ENCODE data around the gene DICER1. TPM values are rescaled to one million over a fixed set of nuclear protein-coding genes. Genes with fewer than 3 reads are reported as not detected.

DICER1 gene
- total RNA-seq, 1 experiment from 2014 or later: 11.2 TPM

DNA sequence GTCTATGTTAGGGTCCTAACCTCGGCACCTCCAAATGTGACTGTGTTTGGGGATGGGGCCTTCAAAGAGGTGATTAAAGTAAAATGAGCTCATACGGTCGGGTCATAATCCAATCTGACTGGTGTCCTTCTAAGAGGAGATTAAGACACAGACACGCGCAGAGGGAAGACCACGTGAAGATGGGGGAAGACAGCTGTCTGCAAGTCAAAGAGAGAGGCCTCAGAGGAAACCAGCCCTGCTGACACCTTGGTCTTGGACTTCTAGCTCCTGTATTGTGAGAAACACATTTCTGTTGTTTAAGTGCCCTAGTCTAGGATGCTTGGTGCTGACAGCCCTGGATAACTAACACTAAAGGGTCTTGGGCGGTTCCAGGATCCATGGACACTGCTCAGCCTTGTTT lies 109.6 kb downstream of the DICER1 start:
- H3K4me3 ChIP-seq: no peak overlapping the region
- no peaks in the 10 kb centered on the region for H3K27me3 ChIP-seq
- DNase-seq: no peak

DNA sequence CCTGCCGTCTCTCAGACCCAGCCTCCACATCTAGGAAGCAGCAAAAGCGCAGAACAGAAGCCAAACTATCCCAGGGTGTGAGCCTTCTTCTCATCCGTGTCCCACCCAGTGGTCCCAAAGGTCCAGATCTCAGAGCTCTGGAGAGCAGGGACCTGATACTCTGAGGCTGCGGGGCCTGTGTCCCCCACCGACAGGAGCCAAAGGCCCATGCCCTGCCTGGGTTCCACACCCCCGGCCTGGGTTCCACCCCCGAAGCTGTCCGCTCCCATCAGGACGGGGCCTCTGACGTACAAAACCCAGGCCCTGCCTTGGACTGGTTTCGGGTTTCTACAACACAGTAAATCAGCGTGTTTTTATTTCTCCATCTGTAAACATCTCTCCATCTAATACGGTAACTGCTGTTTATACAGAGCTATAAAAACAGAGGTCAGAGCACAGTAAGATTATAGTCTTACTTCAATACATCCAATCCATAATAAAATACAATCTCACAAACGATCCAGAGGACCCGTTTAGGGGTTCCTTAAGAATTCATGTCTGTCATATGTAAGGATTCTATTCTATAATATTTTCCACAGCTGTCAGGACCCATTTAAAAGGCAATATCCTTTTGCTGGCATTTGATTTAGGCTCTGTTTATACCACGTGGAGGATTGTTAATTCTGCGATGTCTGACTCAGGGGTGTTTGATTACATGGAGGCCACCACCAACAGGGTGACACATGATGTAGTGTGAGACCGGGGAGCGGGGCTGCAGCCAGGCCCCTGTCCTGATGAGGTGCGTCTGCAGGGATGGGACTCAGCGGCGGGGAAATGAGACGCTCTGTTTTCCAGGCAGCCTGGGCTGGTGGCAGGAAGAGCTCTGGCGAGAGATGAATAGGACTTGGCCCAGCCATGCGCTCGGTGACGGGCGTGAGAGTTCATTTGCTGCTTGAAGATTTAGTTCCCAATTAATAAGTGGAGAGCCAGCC lies 110.3 kb downstream of the DICER1 start:
- DNase-seq: no peak
- Histone ChIP-seq H3K4me3 (no peak overlapping the region), H3K27me3 (no peaks in the 10 kb centered on the region), H3K9me3 (no peaks in the 10 kb centered on the region), H3K36me3 (no peaks in the 10 kb centered on the region)

More for the DNA sequence above, 109.6 kb downstream of the DICER1 start:
- H3K36me3 ChIP-seq: no peaks in the 10 kb centered on the region
- H3K9me3 ChIP-seq: no peaks in the 10 kb centered on the region

DNA sequence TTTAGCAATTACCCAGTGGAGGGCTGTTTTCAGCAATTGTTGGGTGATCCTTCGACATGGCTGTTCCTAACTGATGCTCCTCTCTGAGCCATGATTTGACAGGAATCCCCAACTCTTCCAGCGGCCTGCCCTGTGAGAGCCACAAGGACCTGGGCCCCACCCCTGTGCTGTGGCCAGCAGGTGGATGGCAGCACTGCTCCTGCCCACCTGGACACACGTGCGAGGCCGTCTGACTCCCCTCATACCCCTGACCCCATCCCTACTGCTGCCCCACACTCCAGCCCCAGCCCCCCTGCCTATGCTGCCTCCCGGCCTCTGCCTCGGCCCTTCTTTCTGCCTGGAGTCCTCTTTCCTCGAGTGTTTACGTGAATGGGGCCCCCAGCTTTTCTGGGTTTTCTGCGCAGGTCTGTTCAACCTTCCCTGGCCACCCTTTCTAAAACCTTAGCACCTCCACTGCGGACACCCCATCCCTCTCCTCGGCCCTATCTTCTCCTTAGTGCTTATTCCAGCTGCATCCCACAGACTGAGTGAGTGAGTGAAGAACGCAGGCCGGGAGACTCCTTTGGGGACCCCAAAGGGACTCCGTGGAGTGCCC lies 111.4 kb downstream of the DICER1 start:
- Histone ChIP-seq H3K36me3 (no peaks in the 10 kb centered on the region), H3K4me3 (no peak overlapping the region), H3K9me3 (no peaks in the 10 kb centered on the region), H3K27me3 (no peaks in the 10 kb centered on the region)
- no peak for DNase-seq

DNA sequence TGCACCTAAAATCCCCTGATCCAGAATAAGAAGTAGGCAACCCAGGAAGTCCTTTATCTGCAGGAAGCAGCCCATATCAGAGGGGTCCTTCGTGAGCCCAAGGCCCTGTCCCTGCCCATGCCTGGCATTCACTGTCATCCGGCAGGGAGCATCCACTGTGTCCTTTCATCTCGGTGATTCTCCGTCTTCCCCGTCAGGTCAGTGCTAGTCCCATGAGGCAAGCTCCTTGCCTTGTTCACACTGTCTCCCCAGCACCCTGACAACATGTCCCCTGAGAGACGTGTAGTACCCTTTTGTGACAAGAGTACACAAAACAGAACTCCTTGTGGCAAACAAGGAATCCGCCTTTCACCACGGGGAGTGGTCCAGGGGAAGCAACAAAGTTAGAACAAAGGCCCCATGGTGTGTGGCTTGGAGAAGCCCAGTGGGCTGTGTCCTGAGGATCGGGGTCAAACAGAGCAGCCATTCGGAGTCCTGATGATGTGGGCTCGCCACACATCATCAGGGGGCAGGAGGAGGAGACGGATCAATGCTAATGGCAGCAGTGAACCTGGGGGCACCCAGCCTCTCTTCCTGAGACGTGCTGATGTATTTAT lies 112.1 kb downstream of the DICER1 start:
- DNase-seq: no peak

DNA sequence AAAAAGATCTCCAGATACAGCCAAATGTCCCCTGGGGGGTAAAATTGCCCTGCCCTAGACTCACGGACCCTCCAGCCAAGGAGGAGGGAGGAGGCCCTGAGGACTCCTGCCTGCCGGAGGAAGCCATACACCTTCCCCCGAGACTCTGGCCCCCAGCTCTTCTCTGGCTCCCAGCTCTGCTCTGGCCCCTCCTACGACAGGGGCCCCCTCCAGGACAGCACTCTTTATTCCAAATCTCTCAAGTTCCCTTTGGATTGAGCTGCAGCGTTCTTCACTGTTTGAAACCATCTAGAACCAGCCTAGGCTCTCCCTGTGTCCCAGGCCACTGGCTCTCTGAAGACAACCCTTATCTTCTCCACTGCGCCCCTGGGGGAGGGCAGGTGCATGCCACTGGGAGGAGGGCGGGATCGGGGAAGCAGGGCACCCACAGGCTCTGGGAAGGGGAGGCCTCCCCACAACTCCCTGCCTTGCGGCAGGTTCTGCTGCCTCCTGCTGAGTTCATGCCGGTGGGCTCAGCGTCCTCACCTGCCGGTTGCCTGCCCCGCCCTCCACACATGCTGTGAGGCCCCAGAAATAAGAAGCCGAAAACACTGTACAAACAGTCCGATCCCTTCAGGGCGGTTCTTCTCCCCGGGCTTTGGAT lies 112.7 kb downstream of the DICER1 start:
- no peak overlapping the region for H3K4me3 ChIP-seq
- no peaks in the 10 kb centered on the region for H3K36me3 ChIP-seq
- no peak for DNase-seq
- H3K9me3 ChIP-seq: no peaks in the 10 kb centered on the region
- H3K27me3 ChIP-seq: no peaks in the 10 kb centered on the region

More for the DNA sequence above, 112.1 kb downstream of the DICER1 start:
- Histone ChIP-seq H3K4me3 (no peak overlapping the region), H3K36me3 (no peaks in the 10 kb centered on the region), H3K9me3 (no peaks in the 10 kb centered on the region), H3K27me3 (no peaks in the 10 kb centered on the region)

DNA sequence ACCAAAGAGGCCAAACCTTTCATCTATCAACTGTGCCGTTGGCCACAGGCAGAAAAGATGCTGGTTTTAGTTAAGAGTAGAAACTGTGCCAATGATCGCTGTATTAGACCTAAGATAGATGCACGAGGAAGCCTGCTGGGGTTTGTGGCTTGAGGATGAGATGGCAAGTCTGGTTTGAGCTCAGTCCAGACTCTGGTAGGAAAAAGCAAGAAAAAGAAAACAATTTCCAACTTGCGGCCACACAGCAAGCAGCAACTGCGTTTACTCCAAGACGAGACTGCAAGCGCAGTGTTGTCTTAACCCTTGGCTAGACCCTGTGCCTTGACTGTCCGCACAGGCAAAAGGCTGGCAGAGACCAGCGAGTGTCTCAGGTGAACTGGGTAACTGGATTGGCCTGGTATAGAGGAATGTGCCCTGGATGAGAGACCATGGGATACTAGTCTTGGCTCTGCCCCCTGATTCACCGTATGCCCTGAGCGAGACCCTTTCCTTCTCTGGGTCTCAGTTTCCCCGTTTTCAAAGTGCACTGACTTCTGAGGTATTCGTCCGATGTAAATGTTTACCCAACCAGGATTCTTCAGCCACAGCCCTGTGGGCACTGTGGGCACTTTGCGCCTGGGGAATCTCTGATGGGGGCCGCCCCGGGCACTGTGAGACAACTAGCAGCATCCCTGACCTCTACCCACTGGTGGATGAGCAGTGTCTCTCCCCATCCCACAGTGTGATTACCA lies 113.4 kb downstream of the DICER1 start:
- Histone ChIP-seq H3K27me3 (no peaks in the 10 kb centered on the region), H3K4me3 (no peak overlapping the region), H3K9me3 (no peaks in the 10 kb centered on the region), H3K36me3 (no peaks in the 10 kb centered on the region)
- no peak for DNase-seq

DNA sequence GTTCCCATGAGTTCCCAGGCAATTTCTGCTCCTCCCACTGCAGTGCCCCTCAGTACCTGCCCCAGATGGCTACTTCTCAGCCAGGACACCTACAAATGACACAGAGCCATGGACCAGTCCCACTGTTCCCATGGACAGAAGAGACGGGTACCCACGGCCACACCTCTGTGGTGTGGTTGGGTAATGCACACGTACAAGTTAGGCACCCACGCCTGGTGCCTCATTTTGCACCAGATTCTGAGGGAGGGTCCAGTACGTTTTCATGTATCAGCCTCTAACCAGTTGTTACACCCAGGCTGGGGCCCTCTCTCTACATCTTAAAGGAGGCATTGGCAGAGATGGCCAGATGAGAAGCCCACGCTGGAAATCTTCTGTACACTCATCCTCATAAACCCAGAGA lies 114.0 kb downstream of the DICER1 start:
- no peaks in the 10 kb centered on the region for H3K9me3 ChIP-seq
- no peaks in the 10 kb centered on the region for H3K36me3 ChIP-seq
- no peaks in the 10 kb centered on the region for H3K27me3 ChIP-seq
- no peak for DNase-seq
- no peak overlapping the region for H3K4me3 ChIP-seq

DNA sequence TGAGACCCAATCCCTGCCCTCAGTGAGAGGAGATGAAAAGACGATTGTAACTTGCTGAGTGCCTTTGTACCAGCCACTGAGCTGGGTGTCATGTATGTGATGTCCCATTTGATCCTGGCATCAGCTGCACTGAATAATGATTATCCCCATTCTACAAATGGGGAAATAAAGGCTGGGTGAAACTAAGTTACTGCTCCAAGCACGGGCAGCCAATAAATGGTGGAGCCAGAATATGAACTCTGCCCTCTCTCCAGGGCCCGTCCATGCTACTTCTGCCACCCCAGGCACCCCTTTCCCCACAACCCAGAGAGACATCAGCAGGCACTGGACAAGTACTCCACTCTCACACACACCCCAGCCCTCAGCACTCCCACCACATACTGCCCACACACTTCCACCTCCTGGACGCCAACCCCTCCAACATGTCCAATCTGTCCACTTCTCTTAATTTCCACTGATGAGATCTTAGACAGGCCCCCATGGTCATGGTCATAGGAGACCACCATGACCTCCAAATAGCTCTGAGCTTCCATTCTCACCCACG lies 115.8 kb downstream of the DICER1 start:
- Histone ChIP-seq H3K36me3 (no peaks in the 10 kb centered on the region), H3K27me3 (no peaks in the 10 kb centered on the region), H3K4me3 (no peak overlapping the region), H3K9me3 (no peaks in the 10 kb centered on the region)
- no peak for DNase-seq

DNA sequence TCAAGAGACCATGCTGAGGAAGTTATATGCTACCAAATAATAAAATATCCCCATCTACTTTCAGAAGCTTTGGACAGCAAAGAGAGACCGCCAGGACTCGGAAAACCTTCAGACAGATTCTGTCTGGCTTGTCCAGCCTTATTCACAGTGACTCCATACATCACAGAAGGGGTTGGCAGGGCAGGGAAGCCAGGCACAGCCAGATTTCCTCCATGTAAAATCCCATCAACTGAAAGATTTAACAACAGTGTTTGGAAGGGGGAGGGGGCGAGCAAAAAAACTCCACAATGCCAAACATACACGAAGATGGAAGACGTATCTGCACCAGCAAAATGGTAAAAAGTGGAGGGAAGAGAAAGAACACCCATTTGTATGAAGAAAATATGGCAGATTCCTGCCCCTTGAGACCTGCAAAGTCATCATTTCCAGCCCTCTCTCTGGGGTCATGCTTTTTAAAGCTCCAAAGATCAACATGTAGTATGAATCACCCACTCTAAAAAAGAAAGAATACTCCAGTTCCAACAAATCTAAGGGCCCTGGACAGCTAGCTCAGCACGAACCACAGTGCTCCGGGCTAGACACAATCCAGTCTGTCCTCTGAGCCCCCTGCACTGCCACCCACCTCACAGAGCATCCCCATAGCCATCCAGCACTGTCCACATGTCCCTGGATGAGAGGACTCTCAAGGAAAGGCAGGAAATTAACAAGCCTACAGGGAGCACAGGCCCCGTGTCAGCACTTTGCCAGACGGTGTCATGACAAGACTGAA lies 116.4 kb downstream of the DICER1 start:
- Histone ChIP-seq H3K36me3 (no peaks in the 10 kb centered on the region), H3K9me3 (no peaks in the 10 kb centered on the region), H3K4me3 (no peak overlapping the region), H3K27me3 (no peaks in the 10 kb centered on the region)
- peak; percentile 3 for DNase-seq

DNA sequence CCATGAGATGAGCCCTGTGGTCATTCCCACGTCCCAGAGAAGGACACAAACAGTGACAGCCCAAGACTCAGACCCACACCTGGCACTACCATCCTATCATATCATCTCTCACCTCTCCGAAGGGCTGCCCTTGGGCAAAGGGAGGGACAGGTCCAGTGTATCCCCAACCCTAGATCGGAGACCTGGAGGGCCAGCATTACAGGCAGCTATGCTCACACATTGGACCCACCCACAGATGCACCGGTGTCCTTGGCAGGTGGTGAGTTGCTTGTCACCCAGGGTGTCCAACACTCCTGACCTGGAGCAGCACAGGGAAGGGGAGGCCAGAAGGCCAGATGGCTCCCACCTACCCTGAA lies 117.4 kb downstream of the DICER1 start:
- no peak for DNase-seq
- H3K36me3 ChIP-seq: no peaks in the 10 kb centered on the region
- H3K4me3 ChIP-seq: no peak overlapping the region
- H3K9me3 ChIP-seq: no peaks in the 10 kb centered on the region
- H3K27me3 ChIP-seq: no peaks in the 10 kb centered on the region

DNA sequence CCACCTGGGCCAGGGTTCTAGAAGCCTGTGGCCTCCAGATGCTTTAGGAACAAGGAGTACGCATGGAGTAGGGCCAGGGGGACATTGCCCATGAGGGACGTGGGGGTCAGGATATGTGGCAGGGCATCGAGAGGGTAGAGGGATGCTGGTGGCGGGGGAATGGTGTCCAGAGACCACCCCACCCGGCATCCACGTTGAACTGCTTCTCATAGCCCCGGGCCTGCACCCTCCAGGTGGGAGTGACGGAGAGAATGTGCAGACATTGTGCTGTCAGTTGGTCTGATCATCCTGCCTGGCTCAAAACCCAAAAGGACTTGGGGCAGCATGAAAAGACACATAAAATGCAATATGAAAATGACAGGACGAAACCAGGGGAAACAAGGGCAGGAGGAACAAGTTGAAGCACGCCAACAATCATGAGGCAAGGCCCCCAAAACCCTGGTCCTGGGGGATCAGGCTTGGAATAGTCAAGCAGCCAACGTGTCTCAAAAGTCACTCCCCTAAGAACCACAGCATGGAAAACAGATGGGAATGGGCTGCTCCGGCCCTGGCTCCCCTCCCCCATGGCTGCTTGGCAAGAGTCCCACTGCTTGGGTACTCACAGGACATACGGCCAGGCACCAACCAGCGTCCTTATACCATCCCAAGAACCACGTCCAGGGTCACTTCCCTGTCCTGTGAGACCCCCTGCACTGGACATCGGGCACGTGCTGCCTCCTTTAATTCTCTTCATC lies 117.9 kb downstream of the DICER1 start:
- H3K9me3 ChIP-seq: no peaks in the 10 kb centered on the region
- DNase-seq: no peak
- H3K36me3 ChIP-seq: no peaks in the 10 kb centered on the region
- no peaks in the 10 kb centered on the region for H3K27me3 ChIP-seq
- no peak overlapping the region for H3K4me3 ChIP-seq

DNA sequence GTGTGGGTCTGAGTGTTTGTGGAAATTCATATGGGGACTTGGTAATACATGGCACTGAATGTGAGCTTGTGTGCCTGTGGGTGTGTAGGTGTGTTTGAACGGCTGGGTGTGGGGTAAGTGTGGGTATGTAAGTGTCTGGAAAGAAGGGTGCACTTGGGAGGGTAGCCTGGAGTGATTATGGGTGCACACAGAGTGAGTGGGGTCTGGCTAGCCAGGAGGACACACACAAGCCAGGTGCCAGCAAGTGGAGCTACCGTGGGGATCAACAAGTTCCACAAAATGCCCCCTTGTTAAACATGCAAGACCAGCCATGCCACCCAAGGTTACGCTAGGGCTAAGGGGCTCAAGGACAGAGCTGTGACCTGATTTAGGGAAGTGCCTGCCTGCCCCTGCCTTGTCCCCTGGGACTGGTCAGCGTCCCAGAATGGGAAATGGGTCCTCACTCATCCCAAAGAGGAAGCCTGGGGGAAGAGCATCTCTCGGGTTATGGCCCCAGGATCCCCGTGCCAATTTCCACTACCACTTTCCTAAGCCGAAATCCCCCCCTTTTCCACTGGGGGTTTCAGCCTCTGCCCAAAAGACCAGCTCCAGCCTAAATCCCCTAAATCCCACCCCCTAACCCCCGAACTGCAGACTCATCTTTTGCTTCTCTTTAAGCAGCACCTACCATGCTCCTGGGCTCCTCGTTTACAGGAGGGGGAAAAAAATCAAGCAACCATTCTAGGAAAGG lies 118.6 kb downstream of the DICER1 start:
- no peaks in the 10 kb centered on the region for H3K27me3 ChIP-seq
- no peak for DNase-seq

DNA sequence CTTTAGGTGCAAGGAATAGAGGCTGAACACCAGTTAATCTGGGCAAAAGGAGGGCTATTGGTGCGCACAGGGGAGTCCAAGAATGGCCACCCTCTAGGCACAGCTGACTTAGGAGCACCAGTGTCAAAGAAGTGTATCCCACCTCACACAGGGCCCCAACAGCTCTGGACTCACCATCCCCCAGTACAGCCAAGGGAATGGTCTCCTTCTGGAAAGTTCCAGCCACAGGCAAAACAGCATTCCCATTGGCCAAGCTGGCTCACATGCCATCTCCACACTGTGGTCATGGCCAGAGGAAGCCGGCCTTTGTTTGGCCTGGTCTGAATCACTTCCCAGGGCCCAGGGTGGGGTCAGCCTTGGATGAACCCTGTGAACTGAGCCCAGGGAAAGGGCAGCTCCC lies 120.1 kb downstream of the DICER1 start:
- Histone ChIP-seq H3K9me3 (no peaks in the 10 kb centered on the region), H3K4me3 (no peak overlapping the region), H3K36me3 (no peaks in the 10 kb centered on the region), H3K27me3 (no peaks in the 10 kb centered on the region)
- no peak for DNase-seq

More for the DNA sequence above, 118.6 kb downstream of the DICER1 start:
- H3K36me3 ChIP-seq: no peaks in the 10 kb centered on the region
- H3K9me3 ChIP-seq: no peaks in the 10 kb centered on the region
- H3K4me3 ChIP-seq: no peak overlapping the region
